GM12878 (cell line): ENCODE data around the gene ARRDC1. TPM values are rescaled to one million over a fixed set of nuclear protein-coding genes. Genes with fewer than 3 reads are reported as not detected.
A peak's percentile ranks its signal among the peaks of the same experiment; 100 is the strongest.

ENCODE experiments used
- BHLHE40 ChIP-seq, 2 experiments: fragments of 450-650 bp in 1 of 2; IDR thresholded peaks; 2 replicates each; pipeline ENCODE4 v1.6.1; 2011 to 2017; ENCODE audit warnings: low read depth in 2 of 2, borderline replicate concordance in 1 of 2, improper control_type of control experiment in 1 of 2, low read length in 1 of 2, mild to moderate bottlenecking in 1 of 2
- BMI1 ChIP-seq: fragments of 450-650 bp; IDR thresholded peaks from 2 replicates; pipeline ENCODE4 v1.6.1; 2016; ENCODE audit warnings: mild to moderate bottlenecking, moderate library complexity, borderline replicate concordance
- BRCA1 ChIP-seq: IDR thresholded peaks from 2 replicates; pipeline ENCODE4 v1.6.1; 2011; ENCODE audit warnings: low read depth, low read length, improper control_type of control experiment
- CBX5 ChIP-seq: sonication (generic); IDR thresholded peaks from 2 replicates; pipeline ENCODE4 v1.6.1; 2016; ENCODE audit warnings: low read depth, moderate library complexity, mild to moderate bottlenecking, inconsistent platforms
- CEBPB ChIP-seq, 2 experiments: fragments of 150-350 bp in 1 of 2; IDR thresholded peaks; 2 replicates each; pipeline ENCODE4 v1.6.1; 2012 to 2014; ENCODE audit warnings: low read depth in 2 of 2, low read length in 2 of 2, borderline replicate concordance in 1 of 2, inconsistent platforms in 1 of 2
- CHD4 ChIP-seq: fragments of 200-600 bp; sonication (generic); IDR thresholded peaks from 2 replicates; pipeline ENCODE4 v1.6.1; 2016; ENCODE audit warnings: mild to moderate bottlenecking
- ELK1 ChIP-seq: IDR thresholded peaks from 2 replicates; pipeline ENCODE4 v1.6.1; 2012; ENCODE audit warnings: low read depth, low read length, improper control_type of control experiment
- EP300 ChIP-seq, 2 experiments: fragments of 150-350 bp in 1 of 2; IDR thresholded peaks; 2 replicates each; pipeline ENCODE4 v1.6.1; 2011 to 2012; ENCODE audit warnings: low read depth in 2 of 2, low read length in 2 of 2, borderline replicate concordance in 1 of 2, improper control_type of control experiment in 1 of 2, inconsistent platforms in 1 of 2; ENCODE audit not compliant: control insufficient read depth in 1 of 2
- FOXM1 ChIP-seq: IDR thresholded peaks from 2 replicates; pipeline ENCODE4 v1.6.1; 2012; ENCODE audit warnings: low read depth, mild to moderate bottlenecking, inconsistent platforms, low read length, moderate library complexity
- GATAD2B ChIP-seq: fragments of 450-650 bp; conservative IDR thresholded peaks from 2 replicates; pipeline ENCODE4 v1.6.1; 2017; ENCODE audit warnings: low read depth, mild to moderate bottlenecking, moderate library complexity
- HDAC2 ChIP-seq: fragments of 200-600 bp; sonication (generic); IDR thresholded peaks from 2 replicates; pipeline ENCODE4 v1.6.1; 2017
- HDGF ChIP-seq: fragments of 450-650 bp; IDR thresholded peaks from 2 replicates; pipeline ENCODE4 v1.6.1; 2016; ENCODE audit warnings: antibody characterized with exemption
- JUNB ChIP-seq: IDR thresholded peaks from 2 replicates; pipeline ENCODE4 v1.6.1; 2016; ENCODE audit warnings: antibody characterized with exemption, mild to moderate bottlenecking
- KAT2A ChIP-seq: conservative IDR thresholded peaks from 2 replicates; pipeline ENCODE4 v1.6.1; 2011; ENCODE audit warnings: low read depth, low read length; ENCODE audit not compliant: control insufficient read depth
- SMAD1 ChIP-seq: fragments of 450-650 bp; IDR thresholded peaks from 2 replicates; pipeline ENCODE4 v1.6.1; 2018; ENCODE audit warnings: mild to moderate bottlenecking, low read depth; ENCODE audit not compliant: partially characterized antibody
- STAT3 ChIP-seq: IDR thresholded peaks from 2 replicates; pipeline ENCODE4 v1.6.1; 2011; ENCODE audit warnings: low read depth, low read length, improper control_type of control experiment
- YBX1 ChIP-seq: fragments of 450-650 bp; IDR thresholded peaks from 2 replicates; pipeline ENCODE4 v1.6.1; 2016; ENCODE audit warnings: antibody characterized with exemption
- ZNF24 ChIP-seq: fragments of 450-650 bp; IDR thresholded peaks from 2 replicates; pipeline ENCODE4 v1.6.1; 2017; ENCODE audit warnings: antibody characterized with exemption, mild to moderate bottlenecking
- ZNF274 ChIP-seq: IDR thresholded peaks from one replicate; pipeline ENCODE4 v1.8.0; 2011; ENCODE audit not compliant: insufficient read length, insufficient read depth
- polyA plus RNA-seq, 11 experiments: library from polyadenylated mRNA; depleted of rRNA in 4 of 11; unstranded in 6 of 11; stranded (reverse) in 5 of 11; fragments of >200 nt; fragmentation: Nextera tagmentation in 4 of 11; fragmentation: Illumina TruSeq in 1 of 11; extraction: Ambion mirVana in 4 of 11; extraction: Trizol in 1 of 11; gene quantifications; 1 replicate in 1 of 11; 2 replicates in 10 of 11; pipeline versions ENCODE4 v1.2.1 to v1.2.3, GENCODE V29; 2011 to 2016; ENCODE audit warnings: inconsistent platforms in 2 of 11, missing spikeins in 2 of 11, low read depth in 1 of 11
- total RNA-seq, 4 experiments: library from RNA; depleted of rRNA in 3 of 4; stranded (reverse); fragments of >200 nt in 3 of 4; fragmentation: Illumina TruSeq in 1 of 4; extraction: Trizol in 1 of 4; gene quantifications; 2 replicates each; pipeline versions ENCODE4 v1.2.1 to v1.2.3, GENCODE V29; 2013 to 2021
- TF ChIP-seq, protein P1 (sequence below): fragments of 450-650 bp; IDR thresholded peaks from 2 replicates; pipeline ENCODE4 v1.6.1; 2016; ENCODE audit warnings: mild to moderate bottlenecking, moderate library complexity, borderline replicate concordance

Gene ARRDC1
- total and polyA plus RNA-seq, 10 of the 15 experiments (the other 5 are each of a cell fraction or from before 2014, with no cell fraction given) = 0.23 to 34.4 (median 20.9) TPM

- no peak for TF ChIP-seq YBX1
- no peak for TF ChIP-seq CHD4
- no peak for TF ChIP-seq FOXM1
- TF ChIP-seq BHLHE40 (IDR thresholded peaks at IDR 0.05; ENCODE audit: borderline replicate concordance in 1 of 2, low read depth in 2 of 2, low read length in 1 of 2) = peak; percentile 51 to 74; a peak in 2 of 4 replicates
- no peak for TF ChIP-seq HDAC2
- TF ChIP-seq ZNF274 = no peak
- TF ChIP-seq HDGF = no peak
- peak; percentile 80 for TF ChIP-seq ZNF24
- TF ChIP-seq, protein P1, sequence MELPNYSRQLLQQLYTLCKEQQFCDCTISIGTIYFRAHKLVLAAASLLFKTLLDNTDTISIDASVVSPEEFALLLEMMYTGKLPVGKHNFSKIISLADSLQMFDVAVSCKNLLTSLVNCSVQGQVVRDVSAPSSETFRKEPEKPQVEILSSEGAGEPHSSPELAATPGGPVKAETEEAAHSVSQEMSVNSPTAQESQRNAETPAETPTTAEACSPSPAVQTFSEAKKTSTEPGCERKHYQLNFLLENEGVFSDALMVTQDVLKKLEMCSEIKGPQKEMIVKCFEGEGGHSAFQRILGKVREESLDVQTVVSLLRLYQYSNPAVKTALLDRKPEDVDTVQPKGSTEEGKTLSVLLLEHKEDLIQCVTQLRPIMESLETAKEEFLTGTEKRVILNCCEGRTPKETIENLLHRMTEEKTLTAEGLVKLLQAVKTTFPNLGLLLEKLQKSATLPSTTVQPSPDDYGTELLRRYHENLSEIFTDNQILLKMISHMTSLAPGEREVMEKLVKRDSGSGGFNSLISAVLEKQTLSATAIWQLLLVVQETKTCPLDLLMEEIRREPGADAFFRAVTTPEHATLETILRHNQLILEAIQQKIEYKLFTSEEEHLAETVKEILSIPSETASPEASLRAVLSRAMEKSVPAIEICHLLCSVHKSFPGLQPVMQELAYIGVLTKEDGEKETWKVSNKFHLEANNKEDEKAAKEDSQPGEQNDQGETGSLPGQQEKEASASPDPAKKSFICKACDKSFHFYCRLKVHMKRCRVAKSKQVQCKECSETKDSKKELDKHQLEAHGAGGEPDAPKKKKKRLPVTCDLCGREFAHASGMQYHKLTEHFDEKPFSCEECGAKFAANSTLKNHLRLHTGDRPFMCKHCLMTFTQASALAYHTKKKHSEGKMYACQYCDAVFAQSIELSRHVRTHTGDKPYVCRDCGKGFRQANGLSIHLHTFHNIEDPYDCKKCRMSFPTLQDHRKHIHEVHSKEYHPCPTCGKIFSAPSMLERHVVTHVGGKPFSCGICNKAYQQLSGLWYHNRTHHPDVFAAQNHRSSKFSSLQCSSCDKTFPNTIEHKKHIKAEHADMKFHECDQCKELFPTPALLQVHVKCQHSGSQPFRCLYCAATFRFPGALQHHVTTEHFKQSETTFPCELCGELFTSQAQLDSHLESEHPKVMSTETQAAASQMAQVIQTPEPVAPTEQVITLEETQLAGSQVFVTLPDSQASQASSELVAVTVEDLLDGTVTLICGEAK = peak; percentile 90
- TF ChIP-seq KAT2A = no peak
- TF ChIP-seq CBX5 = peak; percentile 90; the same call in 1 of the 2 replicates
- TF ChIP-seq SMAD1 = no peak
- TF ChIP-seq JUNB = no peak
- no peak for TF ChIP-seq EP300 (IDR thresholded peaks at IDR 0.05; ENCODE audit: borderline replicate concordance in 1 of 2, control insufficient read depth in 1 of 2, low read depth in 2 of 2, low read length in 2 of 2)
- no peak for TF ChIP-seq BRCA1
- TF ChIP-seq BMI1 = no peak
- TF ChIP-seq GATAD2B = peak; percentile 92
- TF ChIP-seq ELK1 = peak; percentile 28; the same call in 1 of the 2 replicates
- no peak for TF ChIP-seq STAT3
- TF ChIP-seq CEBPB (IDR thresholded peaks at IDR 0.05; ENCODE audit: borderline replicate concordance in 1 of 2, low read depth in 2 of 2, low read length in 2 of 2) = no peak
Measured at GRCh38 chr9:137578518-137579258, 26.8 kb upstream of the ARRDC1 start, which contains the start of gene DPH7 (continued).
